ENCODE measurements around the gene TDRD6. TPM values are rescaled to one million over a fixed set of nuclear protein-coding genes. Genes with fewer than 3 reads are reported as not detected.

The TDRD6 gene
- total and polyA plus RNA-seq, 10 of the 15 experiments (the other 5 are each of a cell fraction or from before 2014, with no cell fraction given): not detected

GRCh38 chr6:46733341-46733801, 45.7 kb downstream of the TDRD6 start:
- Histone ChIP-seq H3K9me3 (replicated peaks; ENCODE audit: control insufficient read depth, insufficient read depth, low read length) (no peaks in the 10 kb centered on the region), H3K9ac (ENCODE audit: control insufficient read depth, insufficient read depth, low read length) (no peak overlapping the region), H2AFZ (ENCODE audit: control insufficient read depth, low read depth, low read length) (no peak overlapping the region), H4K20me1 (ENCODE audit: control insufficient read depth, insufficient read depth) (no peaks in the 10 kb centered on the region; the same call in 1 of the 2 replicates), H3K27ac (ENCODE audit: control insufficient read depth, insufficient read depth) (no peak overlapping the region), H3K36me3 (ENCODE audit: control insufficient read depth in 2 of 2, insufficient read depth in 2 of 2, low read length in 1 of 2) (no peaks in the 10 kb centered on the region), H3K4me2 (ENCODE audit: control insufficient read depth, insufficient read depth) (no peak overlapping the region), H3K4me3 (no peak overlapping the region), H3K27me3 (replicated peaks in 1 of 2; ENCODE audit: control insufficient read depth in 2 of 2, insufficient read depth in 2 of 2, low read length in 1 of 2) (peaks cover 3 to 8% of the 10 kb centered on the region in 2 experiments), H3K4me1 (ENCODE audit: control insufficient read depth, insufficient read depth, low read length) (no peaks in the 10 kb centered on the region), H3K79me2 (ENCODE audit: control insufficient read depth, insufficient read depth, low read length) (no peaks in the 10 kb centered on the region)
- TF ChIP-seq CEBPB (IDR thresholded peaks at IDR 0.05; ENCODE audit: borderline replicate concordance in 1 of 2, low read depth in 2 of 2, low read length in 2 of 2) (no peak), ATF2 (IDR thresholded peaks at IDR 0.05; ENCODE audit: low read length) (no peak)
- 38% methylated on average over 2 of the region's 2 CpGs for WGBS (ENCODE audit: insufficient coverage, insufficient replicate concordance, low lambda C conversion rate, missing lambda C conversion rate)
- no peak for DNase-seq (ENCODE audit: low read depth, low spot score)
- ATAC-seq: no peak
- intact Hi-C loops (cut with micrococcal nuclease; ENCODE audit: unreplicated experiment): no loop called here
- ChIA-PET POLR2A (no interaction called here), CTCF (interaction anchor here (0.7 kb wide), 1 partner anchor 14 kb away, joined by 3 read pairs; the partner anchor contains the start of gene ANKRD66), SMC1A (ENCODE audit: uncharacterized antibody, unreplicated experiment) (interaction anchor here (0.6 kb wide), 1 partner anchor 23 kb away, joined by 3 read pairs; no protein-coding TSS in a partner anchor), RAD21 (ENCODE audit: unreplicated experiment) (no interaction called here)
- no TSS peak for BruUV-seq (replicated peaks)
- FAIRE-seq: no peak
- in situ Hi-C loops (cut with MboI): no loop called here

- Histone ChIP-seq H3K36me3 (ENCODE audit: control insufficient read depth in 2 of 2, insufficient read depth in 2 of 2, low read length in 1 of 2) (no peaks in the 10 kb centered on the region), H2AFZ (ENCODE audit: control insufficient read depth, low read depth, low read length) (no peak within 1 kb of the TSS), H3K9ac (ENCODE audit: control insufficient read depth, insufficient read depth, low read length) (no peak within 1 kb of the TSS), H3K4me1 (ENCODE audit: control insufficient read depth, insufficient read depth, low read length) (no peaks in the 10 kb centered on the region), H3K4me3 (no peak within 1 kb of the TSS), H3K4me2 (ENCODE audit: control insufficient read depth, insufficient read depth) (no peak within 1 kb of the TSS), H3K79me2 (ENCODE audit: control insufficient read depth, insufficient read depth, low read length) (no peaks in the 10 kb centered on the region), H3K9me3 (replicated peaks; ENCODE audit: control insufficient read depth, insufficient read depth, low read length) (no peaks in the 10 kb centered on the region), H4K20me1 (ENCODE audit: control insufficient read depth, insufficient read depth) (no peaks in the 10 kb centered on the region), H3K27ac (ENCODE audit: control insufficient read depth, insufficient read depth) (no peak within 1 kb of the TSS), H3K27me3 (replicated peaks in 1 of 2; ENCODE audit: control insufficient read depth in 2 of 2, insufficient read depth in 2 of 2, low read length in 1 of 2) (peaks cover 3 to 8% of the 10 kb centered on the region in 2 experiments)
- ATAC-seq: no peak
- intact Hi-C loops (cut with micrococcal nuclease; ENCODE audit: unreplicated experiment) (no loop called here), in situ Hi-C loops (cut with MboI) (no loop called here)
- TF ChIP-seq MLLT1 (IDR thresholded peaks at IDR 0.05): no peak
- TF ChIP-seq MTA3 (IDR thresholded peaks at IDR 0.05; ENCODE audit: borderline replicate concordance, low read length): no peak
- TF ChIP-seq ZNF217 (IDR thresholded peaks at IDR 0.05): no peak
- TF ChIP-seq KAT2A (conservative IDR thresholded peaks at IDR 0.05; ENCODE audit: control insufficient read depth, low read depth, low read length): no peak
- 0 out of 2 replicates have a peak, but pooled peaks have one; percentile 54 for TF ChIP-seq EZH2 (IDR thresholded peaks at IDR 0.05; ENCODE audit: borderline replicate concordance, control insufficient read depth, low read depth, low read length)
- TF ChIP-seq SUZ12 (IDR thresholded peaks at IDR 0.05; ENCODE audit: unreplicated experiment): peak; percentile 80
- WGBS (ENCODE audit: insufficient coverage, insufficient replicate concordance, low lambda C conversion rate, missing lambda C conversion rate): 15% methylated on average over 52 of the region's 73 CpGs
- ChIA-PET CTCF (interaction anchor here (0.6 kb wide), 1 partner anchor 1089 kb away, joined by 3 read pairs; no protein-coding TSS in a partner anchor), RAD21 (ENCODE audit: unreplicated experiment) (no interaction called here), SMC1A (ENCODE audit: uncharacterized antibody, unreplicated experiment) (no interaction called here), POLR2A (no interaction called here)
- BruUV-seq (replicated peaks): no TSS peak
- no peak for DNase-seq (ENCODE audit: low read depth, low spot score)
- no peak for FAIRE-seq
Observed at GRCh38 chr6:46734867-46735719, 47.4 kb downstream of the TDRD6 start, which contains the start of gene PLA2G7. Gene PLA2G7, minus strand, starts transcription at chr6:46735375. Its CDS starts 12,484 bp downstream, at chr6:46722891.
